HG03439 (cell line): ENCODE data around the gene PRPF4.
A peak's percentile ranks its signal among the peaks of the same experiment; 100 is the strongest.
"Not testable (repeated sequence)": the region's sequence is repeated elsewhere in the genome, so short reads cannot be mapped to it uniquely, and the experiment has no call there.

Source experiments
- ATAC-seq: cut with Tn5 transposase; IDR thresholded peaks from one replicate; pipeline ENCODE4 v1.9.1; 2021; ENCODE audit warnings: mild to moderate bottlenecking, moderate library complexity; ENCODE audit not compliant: unreplicated experiment

The PRPF4 gene

DNA sequence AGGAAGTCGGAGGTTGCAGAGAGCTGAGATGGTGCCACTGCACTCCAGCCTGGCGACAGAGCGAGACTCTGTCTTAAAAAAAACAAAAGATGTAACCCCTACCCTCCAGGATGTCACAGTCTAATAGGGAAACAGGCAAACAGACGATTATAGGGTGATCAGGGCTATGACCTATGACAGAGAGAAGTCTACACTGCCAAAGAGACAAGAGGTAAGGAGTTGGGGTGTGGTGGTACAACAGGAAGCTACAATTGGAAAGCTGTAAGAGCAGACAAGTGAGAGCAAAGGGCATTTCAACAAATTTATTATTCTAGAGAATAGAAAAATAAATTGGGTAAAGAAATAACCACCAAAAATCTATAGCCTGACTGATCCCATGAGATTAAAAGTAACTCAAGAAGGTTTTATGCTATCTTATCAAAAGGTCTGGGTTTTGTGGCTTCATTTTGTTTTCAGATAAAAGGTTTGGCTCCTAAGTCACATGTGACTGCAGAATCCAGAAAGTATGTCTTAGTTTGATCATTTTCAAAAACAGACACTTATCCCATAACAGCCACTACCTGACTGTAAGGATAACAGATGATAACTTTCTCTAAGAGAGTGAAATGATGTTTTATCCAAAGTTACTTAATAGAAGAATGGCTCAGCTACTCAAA is 7.4 kb upstream of the PRPF4 start:
- no peak for ATAC-seq

DNA sequence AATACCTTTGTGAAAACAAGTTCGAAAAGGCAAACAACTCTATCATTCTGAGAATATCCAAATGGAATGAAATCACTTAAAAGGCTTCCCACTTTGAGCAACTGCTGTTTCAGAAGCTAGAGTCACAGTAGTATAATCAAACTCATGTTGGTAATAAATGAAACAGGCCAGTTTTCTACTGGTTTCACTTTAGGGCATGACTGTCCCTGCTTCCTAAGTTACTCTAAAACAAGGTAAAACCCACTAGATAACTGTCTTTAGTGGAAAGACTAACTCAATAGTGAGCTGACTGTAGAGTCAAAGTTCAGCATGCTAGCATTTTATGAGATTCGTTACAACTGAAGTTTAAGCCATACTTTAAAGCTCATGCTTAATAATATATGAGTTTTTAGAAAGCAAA is 6.1 kb upstream of the PRPF4 start:
- no peak for ATAC-seq

DNA sequence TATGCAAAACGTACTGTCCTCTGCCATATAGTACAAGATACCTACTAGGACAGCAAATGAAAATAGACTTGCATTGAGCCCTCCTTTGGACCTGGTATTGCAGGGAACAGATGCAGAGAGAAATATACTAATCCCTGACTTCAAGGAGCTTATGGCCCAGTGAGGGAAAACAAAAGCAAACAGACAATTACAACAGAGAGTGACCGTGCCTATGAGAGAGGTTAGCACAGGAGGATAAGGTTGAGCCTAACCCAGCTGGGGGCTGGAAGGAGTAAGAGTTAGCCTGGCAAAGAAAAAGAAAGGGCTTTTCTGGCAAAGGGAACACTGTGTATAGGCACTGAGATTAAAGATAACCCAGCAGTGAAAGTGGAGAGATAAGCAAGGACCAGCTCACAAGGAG is 5.6 kb upstream of the PRPF4 start:
- ATAC-seq, result no peak

DNA sequence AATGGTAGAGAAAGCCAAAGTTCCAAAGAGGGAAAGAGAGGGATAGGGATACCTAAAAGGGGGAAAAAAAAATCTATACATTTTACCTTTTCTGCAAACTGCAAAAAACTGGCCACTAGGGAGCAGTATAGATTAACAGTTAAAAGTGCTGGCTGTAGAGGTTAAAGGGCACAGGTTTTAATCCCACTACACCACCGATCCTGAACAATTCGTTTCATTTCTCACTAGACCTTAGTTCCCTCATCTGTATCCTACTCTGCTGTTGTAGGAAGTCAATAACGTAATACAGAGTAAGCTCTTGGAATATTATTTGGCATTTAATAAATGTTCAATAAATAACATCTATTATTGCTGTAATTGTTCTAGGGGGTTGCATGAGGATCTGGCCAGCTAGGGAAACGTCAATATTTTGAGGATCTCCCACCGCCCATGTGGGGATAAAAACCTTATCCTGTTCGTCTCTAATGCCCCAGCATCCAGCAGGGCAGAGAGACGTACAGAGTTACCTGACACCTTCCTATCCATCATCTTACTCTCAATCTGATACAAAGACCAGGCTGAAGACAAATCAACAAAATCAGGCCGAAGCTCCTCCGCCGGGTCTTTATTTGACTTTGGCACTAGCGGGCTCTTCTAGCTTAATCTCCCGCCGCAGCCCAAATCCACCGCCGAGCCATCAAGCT is 843 bp upstream of the PRPF4 start:
- ATAC-seq, result peak; percentile 0

DNA sequence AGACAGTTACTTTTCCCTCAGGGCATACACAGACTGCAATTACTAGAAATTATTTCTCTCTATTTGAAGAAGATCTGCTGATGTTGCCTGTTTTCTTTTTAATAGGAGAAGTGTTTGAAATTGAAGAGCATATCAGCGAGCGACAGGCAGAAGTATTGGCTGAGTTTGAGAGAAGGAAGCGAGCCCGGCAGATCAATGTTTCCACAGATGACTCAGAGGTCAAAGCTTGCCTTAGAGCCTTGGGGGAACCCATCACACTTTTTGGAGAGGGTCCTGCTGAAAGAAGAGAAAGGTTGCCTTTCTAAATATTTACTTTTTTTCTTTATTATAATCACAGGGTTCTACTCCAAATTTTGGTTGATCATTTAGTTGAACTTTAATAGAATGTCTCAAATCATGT is 3.4 kb downstream of the PRPF4 start:
- no peak for ATAC-seq

DNA sequence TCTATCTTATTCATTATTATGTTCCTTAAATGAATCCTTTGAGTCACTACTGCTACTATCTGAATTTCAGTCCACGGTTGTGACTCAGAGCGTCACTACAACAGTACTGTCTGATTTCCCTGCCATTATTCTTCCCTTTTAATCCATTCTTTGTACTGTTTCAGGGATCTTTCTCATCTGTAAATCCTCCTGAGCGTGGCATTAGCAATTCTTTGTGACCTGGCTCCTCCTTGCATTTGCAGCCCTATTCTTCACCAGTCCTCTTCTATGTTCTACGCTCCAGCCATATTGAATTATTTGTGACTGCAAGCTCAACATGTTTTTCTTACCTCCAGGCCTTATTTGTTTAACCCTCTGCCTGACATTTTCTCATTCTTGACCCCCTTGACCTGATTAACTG is 5.9 kb downstream of the PRPF4 start:
- ATAC-seq, result no peak

DNA sequence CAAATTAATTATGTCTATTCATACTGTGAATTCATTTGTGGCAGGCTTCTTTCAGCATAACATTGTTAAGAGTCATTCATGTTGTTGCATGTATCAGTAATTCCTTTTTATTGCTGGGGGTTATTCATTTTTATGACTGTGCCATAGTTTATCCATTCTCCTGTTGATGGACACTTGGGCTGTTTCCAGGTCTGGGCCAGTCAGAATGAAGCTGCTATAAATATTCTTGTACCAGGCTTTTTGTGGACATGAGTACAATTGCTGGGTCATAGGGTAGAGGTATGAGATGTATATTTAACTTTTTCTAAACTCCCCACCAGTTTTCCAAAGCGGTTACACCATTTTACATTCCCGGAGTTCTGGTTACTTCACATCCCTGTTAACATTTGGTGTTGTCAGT is 13.6 kb downstream of the PRPF4 start:
- no peak for ATAC-seq

DNA sequence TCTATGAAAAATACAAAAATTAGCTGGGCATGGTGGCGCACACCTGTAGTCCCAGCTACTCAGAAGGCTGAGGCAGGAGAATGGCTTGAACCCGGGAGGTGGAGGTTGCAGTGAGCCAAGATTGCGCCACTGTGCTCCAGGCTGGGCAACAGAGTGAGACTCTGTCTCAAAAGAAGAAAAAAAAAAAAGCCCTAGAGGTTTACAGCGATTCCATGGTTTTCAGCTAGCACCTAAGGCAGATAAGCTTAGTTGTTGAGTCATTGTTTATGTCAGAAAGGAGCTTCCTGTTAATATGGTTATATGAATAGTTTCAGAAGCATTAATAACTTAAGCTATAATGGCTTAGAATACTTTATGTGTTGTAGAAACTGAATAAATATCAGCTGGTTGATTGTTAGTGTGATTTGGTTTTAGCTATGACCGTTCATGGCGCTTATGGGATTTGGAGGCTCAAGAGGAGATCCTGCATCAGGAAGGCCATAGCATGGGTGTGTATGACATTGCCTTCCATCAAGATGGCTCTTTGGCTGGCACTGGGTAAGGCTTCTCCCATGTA is 14.7 kb downstream of the PRPF4 start:
- no peak for ATAC-seq

DNA sequence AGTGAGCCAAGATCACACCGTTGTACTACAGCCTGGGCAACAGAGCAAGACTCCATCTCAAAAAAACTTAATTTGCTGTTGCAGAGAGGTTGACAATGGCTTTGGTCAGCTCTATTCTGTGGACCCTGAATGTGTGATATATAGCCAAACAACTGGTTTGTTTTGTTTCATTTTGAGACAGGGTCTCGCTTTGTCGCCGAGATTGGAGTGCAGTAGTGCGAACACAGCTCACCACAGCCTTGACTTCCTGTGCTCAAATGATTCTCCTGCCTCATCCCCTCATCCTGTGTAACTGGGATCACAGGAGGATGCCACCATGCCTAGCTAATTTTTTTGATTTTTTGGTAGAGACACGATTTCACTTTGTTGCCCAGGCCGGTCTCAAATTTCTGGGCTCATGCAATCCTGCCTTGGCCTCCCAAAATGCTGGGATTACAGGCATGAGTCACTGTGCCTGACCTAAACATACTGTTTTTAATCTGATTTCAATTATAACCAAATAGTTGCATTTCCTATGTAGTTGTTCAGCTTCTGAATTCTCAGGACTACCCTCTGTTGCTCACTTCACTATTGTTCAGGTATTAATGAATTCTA is 17.9 kb downstream of the PRPF4 start:
- no peak for ATAC-seq

DNA sequence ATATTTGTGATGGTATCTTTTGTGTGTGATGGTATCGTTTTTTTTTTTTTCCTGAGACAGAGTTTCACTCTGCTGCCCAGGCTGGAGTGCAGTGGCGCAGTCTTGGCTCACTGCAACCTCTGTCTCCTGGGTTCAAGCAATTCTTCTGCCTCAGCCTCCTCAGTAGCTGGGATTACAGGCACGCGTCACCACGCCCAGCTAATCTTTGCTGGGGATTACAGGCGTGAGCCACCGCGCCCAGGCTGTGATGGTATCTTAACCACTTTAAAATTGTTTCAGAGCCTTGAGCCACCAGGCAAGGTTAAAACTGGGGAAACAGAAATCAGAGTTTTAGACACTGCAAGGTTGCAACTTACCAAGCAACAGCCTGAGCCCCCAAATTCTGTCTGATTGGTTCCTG is 20.8 kb downstream of the PRPF4 start:
- not testable (repeated sequence) for ATAC-seq

DNA sequence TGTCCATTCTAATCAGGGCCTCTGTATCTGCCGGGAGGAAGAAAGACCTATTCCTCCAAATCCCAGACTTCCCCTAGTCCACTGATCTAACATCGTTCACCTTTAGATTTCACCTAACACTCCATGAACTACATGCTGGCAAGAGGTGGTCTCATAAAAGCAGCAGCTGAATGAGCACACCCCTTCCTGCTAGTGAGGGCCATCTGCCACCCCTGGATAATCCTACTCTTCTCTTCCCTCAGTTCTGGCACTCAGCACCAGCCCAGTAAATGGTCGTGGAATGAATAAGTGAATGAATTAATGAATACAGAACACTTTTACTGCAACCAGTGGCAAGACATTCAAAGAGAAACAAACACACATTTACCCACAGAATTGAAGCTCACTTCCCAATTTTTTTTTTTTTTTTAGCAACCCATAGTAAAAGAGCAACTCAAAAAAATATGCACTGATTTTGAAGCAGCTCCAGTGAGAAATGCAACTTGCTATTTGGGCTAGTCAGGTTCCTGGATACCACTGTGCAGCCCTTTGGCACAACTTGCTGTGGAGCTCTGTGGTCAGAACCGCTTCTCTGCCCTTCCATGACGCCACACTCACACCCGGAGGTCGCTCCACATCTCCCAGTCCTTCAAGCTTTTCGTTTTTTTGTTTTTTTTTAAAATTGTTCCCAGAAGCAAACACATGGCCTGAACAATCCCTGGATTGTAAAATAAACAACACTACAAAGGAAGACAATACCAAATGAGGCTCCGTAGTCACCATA is 21.5 kb downstream of the PRPF4 start:
- no peak for ATAC-seq

DNA sequence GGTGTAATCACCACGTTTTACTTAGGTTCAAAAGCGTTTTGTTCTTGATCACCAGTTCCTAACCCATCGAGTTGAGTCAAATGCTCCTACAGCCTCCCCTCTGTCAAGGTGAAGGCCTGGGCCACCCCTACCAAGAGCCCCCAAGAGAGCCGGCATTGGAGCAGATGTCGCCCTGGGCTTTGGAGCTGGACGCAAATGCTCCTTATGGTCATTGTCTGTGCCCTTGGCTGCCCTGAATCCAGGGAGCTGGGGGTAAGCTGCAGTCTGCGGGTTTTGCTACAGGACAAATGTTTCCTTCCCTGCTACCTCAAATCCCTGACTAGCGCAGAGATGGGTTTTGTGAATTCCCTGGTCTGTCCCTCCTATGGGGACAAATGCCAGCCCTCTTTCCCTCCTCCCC is 22.9 kb downstream of the PRPF4 start:
- no peak for ATAC-seq

DNA sequence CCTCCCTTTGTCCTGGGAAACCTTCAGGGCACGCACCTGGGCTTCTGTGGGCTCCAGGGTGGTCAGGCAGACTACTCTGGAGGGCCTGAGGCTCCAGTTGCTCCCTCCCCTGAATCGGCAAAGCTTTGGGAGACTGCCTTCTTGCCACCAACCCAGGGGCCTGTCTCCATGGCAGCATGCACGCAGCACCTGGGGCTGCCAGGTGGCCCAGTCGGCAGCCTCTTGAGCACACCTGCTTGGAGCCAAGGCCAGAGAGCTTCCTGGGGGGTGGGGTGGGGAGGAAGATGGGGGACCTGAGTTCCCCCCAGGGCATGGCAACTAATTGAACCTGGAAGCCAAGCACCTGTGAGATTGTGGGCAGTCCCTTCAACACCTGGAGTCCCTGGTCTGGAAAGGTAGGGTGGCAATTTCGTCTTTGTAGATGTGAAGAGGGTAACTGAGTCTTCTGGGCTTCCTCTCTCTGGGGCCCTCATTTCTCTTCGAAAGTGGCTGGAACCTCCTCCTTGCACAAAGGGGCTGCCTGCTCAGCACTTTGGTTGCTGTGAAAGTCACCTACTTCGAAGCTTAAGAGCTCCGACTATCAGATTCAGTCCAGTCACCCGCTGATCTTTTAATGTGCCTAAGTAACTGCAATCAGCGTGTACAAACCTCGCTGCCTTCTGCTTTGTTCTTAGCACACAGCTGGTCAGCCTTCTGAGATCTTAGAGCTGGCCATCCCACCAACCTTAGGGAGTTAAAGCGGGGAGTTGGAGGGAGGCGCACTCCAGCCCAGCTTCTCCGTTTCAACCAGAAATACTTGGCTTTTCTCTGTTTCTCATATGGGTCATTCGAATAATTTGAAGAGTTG is 23.7 kb downstream of the PRPF4 start:
- no peak for ATAC-seq

DNA sequence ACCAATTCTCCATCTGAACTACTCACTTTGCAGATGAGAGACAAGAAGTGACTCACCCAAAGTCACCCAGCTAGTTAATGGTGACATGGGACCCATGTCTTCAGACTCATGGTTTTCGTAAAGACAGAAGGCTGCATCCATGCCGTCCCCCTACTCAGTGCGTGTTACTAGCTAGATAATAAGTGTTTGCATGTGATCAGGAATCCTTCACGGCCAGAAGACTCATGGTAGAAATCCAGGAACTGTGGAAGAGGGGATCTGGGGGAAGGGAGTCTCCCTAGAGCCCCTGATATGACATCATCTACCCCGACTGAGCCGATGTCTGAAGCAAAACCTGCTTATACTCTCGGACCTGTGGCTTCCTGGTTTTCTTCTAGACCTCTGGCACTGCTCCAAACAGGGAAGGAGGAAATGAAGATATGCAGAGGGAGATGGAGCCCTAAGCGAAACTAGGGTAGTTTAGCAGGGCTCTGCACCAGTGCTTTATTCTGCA is 24.4 kb downstream of the PRPF4 start:
- ATAC-seq, result no peak

DNA sequence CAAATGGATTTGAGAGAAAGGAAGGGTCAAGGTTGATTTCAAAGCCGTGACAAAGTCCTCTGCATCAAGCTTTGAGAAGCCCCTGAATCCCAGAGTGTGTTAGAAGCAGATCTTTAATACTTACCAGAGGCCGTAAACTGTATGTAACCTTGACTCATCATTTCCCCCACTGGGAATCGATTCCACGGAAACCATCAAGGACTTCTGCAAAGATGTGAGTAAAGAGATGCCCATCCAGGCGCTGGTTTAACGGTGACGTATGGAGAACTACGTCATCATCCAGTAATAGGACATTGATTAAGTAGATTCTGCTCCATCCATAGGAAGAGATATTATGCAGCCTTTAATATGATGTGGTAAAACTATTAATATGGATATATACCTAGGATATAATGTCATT is 26.1 kb downstream of the PRPF4 start:
- ATAC-seq, result no peak

DNA sequence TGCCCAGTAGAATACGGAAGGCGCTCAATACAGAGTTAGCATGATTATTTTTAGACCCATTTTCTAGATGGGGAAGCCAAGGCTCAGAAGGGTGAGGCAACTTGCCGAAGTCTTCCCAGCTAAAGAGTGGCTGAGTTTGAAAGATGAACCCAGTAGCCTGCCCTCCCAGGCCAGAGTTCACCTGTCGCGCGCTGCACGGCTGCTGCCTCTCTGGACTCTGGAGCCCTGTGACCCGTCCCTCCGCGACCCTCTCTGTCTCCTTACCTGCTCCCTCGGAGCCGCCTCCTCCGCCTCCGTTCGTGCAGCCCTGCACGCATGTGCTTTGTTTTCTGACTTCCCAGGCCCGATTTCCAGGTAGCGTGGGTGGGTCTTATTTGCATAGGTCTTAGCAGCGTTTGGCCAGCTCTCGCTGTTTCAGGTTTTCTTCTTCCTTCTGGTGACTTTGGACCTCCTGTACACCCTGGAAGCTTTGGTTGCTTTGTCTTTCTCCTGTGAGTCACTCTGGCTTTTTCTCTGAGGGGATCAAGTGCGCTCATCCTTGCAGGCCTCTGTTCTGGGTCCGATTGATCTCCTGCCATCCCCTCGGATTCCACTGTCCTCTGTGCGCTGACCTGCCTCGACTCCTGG is 27.4 kb downstream of the PRPF4 start, which contains the start of gene RNF183:
TSS of gene RNF183 (minus strand) at position 585 of the 627 bp plus-strand sequence. CDS start 5,192 bp downstream, outside the sequence.
- no peak for ATAC-seq

DNA sequence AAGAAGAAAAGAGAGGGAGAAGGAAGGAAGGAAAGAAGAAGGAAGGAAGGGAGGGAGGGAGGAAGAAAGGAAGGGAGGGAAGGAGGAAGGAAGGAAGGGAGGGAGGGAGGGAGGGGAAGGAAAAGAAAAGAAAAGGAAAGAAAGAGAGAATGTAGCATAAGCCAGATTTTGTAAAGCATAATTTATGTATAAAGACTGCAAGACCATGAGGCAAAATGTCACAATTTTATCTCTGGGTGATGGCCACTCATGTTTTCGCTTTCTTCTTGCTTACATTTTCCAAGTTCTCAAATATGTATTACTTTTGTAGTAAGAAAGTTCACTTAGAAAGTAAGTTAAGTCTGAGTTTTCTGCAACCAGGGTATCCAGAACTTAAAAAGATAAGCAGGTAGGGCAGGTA is 31.1 kb downstream of the PRPF4 start:
- ATAC-seq, result no peak

DNA sequence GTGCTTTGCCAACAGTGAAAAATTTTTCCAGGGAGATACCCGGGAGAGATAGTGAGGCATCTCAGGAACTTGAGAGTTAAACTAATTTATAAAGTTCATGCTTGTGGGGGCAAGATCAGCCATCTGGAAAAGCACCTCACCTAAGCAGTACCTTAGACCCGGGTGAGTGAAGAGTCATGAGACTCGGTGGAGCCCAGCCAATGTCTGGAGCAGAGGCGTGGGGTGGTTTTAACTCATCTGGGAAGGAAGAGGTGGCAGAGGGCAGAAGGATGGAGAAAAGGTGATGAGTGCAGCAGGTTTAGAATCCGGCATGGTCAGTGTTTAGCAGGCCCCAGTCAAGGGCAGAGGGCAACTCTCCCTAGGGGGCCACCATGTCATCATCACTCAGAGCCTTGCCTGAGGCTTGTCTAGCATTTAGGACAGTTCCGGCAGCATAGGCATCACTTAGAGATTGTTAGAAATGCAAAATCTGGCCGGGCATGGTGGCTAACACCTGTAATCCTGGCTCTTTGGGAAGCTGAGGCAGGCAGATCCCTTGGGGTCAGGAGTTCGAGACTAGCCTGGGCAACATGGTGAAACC is 32.0 kb downstream of the PRPF4 start:
- no peak for ATAC-seq

DNA sequence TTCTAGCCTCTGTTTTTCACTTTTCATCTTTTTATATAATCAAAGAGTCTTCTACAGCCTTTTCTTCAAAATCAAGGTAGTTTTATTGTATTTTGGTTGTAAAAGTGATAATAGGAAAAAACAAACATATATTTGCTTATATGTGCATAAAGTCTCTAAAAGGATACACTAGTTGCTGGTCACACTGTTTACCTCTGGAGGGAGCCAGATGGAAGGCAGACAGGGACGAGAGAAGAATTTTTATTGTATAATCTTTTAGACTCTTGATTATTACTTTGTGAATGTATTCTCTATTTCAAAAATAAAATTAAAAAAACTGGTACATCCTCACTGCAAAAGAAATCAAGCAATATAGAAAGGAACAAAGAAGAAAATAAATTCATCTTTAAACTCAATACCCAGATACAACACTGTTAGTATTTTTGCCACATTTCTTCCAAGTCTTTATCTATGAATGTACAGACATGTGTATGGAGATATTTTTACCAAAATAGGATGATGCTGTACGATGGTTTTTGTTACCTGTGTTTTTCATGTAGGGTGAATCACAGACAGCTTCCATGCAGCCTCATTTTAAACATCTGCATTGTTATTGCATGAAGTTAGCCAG is 33.9 kb downstream of the PRPF4 start:
- no peak for ATAC-seq
